GM23338 (cell line): ENCODE measurements around the gene NR2C2AP. TPM values are rescaled to one million over a fixed set of nuclear protein-coding genes. Genes with fewer than 3 reads are reported as not detected.
A peak's percentile ranks its signal among the peaks of the same experiment; 100 is the strongest.

Source experiments
- ATAC-seq: fragments of 200-7000 bp; cut with Tn5 transposase; 3 replicates; pipeline ENCODE4 v1.9.1; 2020
- DNase-seq: peaks from one replicate; pipeline ENCODE4 v3.0.0-alpha.2; 2015; ENCODE audit warnings: low spot score
- H2AFZ ChIP-seq: fragments of 200-600 bp; sonication (generic); 2 replicates; pipeline ENCODE4 v1.8.0; 2016; ENCODE audit warnings: antibody characterized with exemption, mild to moderate bottlenecking, moderate library complexity
- H3F3A ChIP-seq: fragments of 200-600 bp; sonication (generic); replicated peaks from 2 replicates; pipeline ENCODE4 v1.8.0; 2017; ENCODE audit warnings: antibody characterized with exemption, mixed run types, low read depth
- H3K27ac ChIP-seq: fragments of 200-600 bp; sonication (generic); 2 replicates; pipeline ENCODE4 v1.6.1; 2016; ENCODE audit warnings: low read depth
- H3K27me3 ChIP-seq: fragments of 200-600 bp; sonication (generic); 2 replicates; pipeline ENCODE4 v1.8.0; 2016; ENCODE audit warnings: mild to moderate bottlenecking, mixed run types, moderate library complexity; ENCODE audit not compliant: insufficient read depth
- H3K36me3 ChIP-seq: fragments of 200-600 bp; sonication (generic); 2 replicates; pipeline ENCODE4 v1.8.0; 2016; ENCODE audit warnings: mild to moderate bottlenecking; ENCODE audit not compliant: insufficient read depth
- H3K4me1 ChIP-seq: fragments of 200-600 bp; sonication (generic); 2 replicates; pipeline ENCODE4 v1.8.0; 2016; ENCODE audit warnings: mild to moderate bottlenecking, moderate library complexity; ENCODE audit not compliant: insufficient read depth
- H3K4me2 ChIP-seq: fragments of 200-600 bp; sonication (generic); 2 replicates; pipeline ENCODE4 v1.7.1; 2017; ENCODE audit warnings: mixed run types
- H3K4me3 ChIP-seq: fragments of 200-600 bp; sonication (generic); 2 replicates; pipeline ENCODE4 v1.6.1; 2016; ENCODE audit warnings: mixed run types
- H3K79me2 ChIP-seq: fragments of 200-600 bp; sonication (generic); replicated peaks from 2 replicates; pipeline ENCODE4 v1.8.0; 2017; ENCODE audit warnings: mild to moderate bottlenecking; ENCODE audit not compliant: insufficient read depth
- H3K9me2 ChIP-seq: fragments of 200-600 bp; sonication (generic); 2 replicates; pipeline ENCODE4 v1.8.0; 2017; ENCODE audit not compliant: insufficient read depth
- H4K20me1 ChIP-seq: fragments of 200-600 bp; sonication (generic); replicated peaks from 2 replicates; pipeline ENCODE4 v1.8.0; 2017; ENCODE audit warnings: mild to moderate bottlenecking; ENCODE audit not compliant: insufficient read depth
- H3K27ac Mint-ChIP-seq: 2 replicates; pipeline ENCODE4 v1.8.0; 2020; ENCODE audit warnings: inconsistent platforms, mild to moderate bottlenecking, moderate library complexity, mixed read lengths
- H3K27me3 Mint-ChIP-seq: 3 replicates; pipeline ENCODE4 v1.8.0; 2022; ENCODE audit warnings: low read depth, mild to moderate bottlenecking, moderate library complexity, mixed read lengths, inconsistent platforms; ENCODE audit not compliant: insufficient read depth, poor library complexity
- H3K36me3 Mint-ChIP-seq: 3 replicates; pipeline ENCODE4 v1.8.0; 2021; ENCODE audit warnings: low read depth, mild to moderate bottlenecking, inconsistent platforms, moderate library complexity, mixed read lengths
- H3K4me1 Mint-ChIP-seq: 3 replicates; pipeline ENCODE4 v1.8.0; 2020; ENCODE audit warnings: mild to moderate bottlenecking, inconsistent platforms, mixed read lengths
- H3K4me3 Mint-ChIP-seq: 3 replicates; pipeline ENCODE4 v1.8.0; 2021; ENCODE audit warnings: moderate library complexity, mild to moderate bottlenecking, inconsistent platforms, mixed read lengths
- H3K9me3 Mint-ChIP-seq: 3 replicates; pipeline ENCODE4 v1.8.0; 2020; ENCODE audit warnings: moderate library complexity, mild to moderate bottlenecking, inconsistent platforms, mixed read lengths
- CREB1 ChIP-seq: fragments of 250-450 bp; sonication (Bioruptor Pico); IDR thresholded peaks from 2 replicates; pipeline ENCODE4 v1.5.0; 2020; ENCODE audit warnings: low read depth, mild to moderate bottlenecking, moderate library complexity
- EZH2 ChIP-seq: fragments of 200-600 bp; sonication (generic); IDR thresholded peaks from one replicate; pipeline ENCODE4 v1.8.0; 2017; ENCODE audit warnings: antibody characterized with exemption, mild to moderate bottlenecking, low read depth; ENCODE audit not compliant: unreplicated experiment
- EZH2phosphoT487 ChIP-seq: fragments of 200-600 bp; sonication (generic); IDR thresholded peaks from one replicate; pipeline ENCODE4 v1.8.1; 2018; ENCODE audit warnings: antibody characterized with exemption; ENCODE audit not compliant: unreplicated experiment
- JUNB ChIP-seq: IDR thresholded peaks from one replicate; pipeline ENCODE4 v1.6.1; 2016; ENCODE audit warnings: antibody characterized with exemption; ENCODE audit not compliant: unreplicated experiment
- NANOG ChIP-seq: IDR thresholded peaks from 2 replicates; pipeline ENCODE4 v1.6.1; 2016; ENCODE audit warnings: antibody characterized with exemption, borderline replicate concordance
- POLR2AphosphoS5 ChIP-seq: IDR thresholded peaks from 2 replicates; pipeline ENCODE4 v1.6.1; 2016; ENCODE audit warnings: antibody characterized with exemption, low read depth
- STAT1 ChIP-seq: IDR thresholded peaks from one replicate; pipeline ENCODE4 v1.6.1; 2016; ENCODE audit warnings: antibody characterized with exemption; ENCODE audit not compliant: unreplicated experiment
- ZNF114 ChIP-seq: fragments of 250-450 bp; sonication (Bioruptor Pico); IDR thresholded peaks from 2 replicates; pipeline ENCODE4 v1.5.0; 2020; ENCODE audit warnings: mild to moderate bottlenecking, moderate library complexity
- ZNF331 ChIP-seq: fragments of 250-450 bp; sonication (Bioruptor Pico); IDR thresholded peaks from 2 replicates; pipeline ENCODE4 v1.5.0; 2020; ENCODE audit warnings: low read depth, mild to moderate bottlenecking, moderate library complexity
- polyA plus RNA-seq: library from polyadenylated mRNA; unstranded; fragments of >200 nt; fragmentation: Nextera tagmentation; extraction: Ambion mirVana; gene quantifications from 2 replicates; pipeline ENCODE4 v1.2.1, GENCODE V29; 2016
- total RNA-seq: library from RNA; depleted of rRNA; stranded (reverse); fragments of >200 nt; shearing (Covaris generic); gene quantifications from 2 replicates; pipeline ENCODE4 v1.2.3, GENCODE V29; 2014
- TF ChIP-seq, protein P1 (sequence below): IDR thresholded peaks from one replicate; pipeline ENCODE4 v1.6.1; 2018; ENCODE audit warnings: antibody characterized with exemption; ENCODE audit not compliant: unreplicated experiment
- TF ChIP-seq, protein P2 (sequence below): IDR thresholded peaks from 2 replicates; pipeline ENCODE4 v1.6.1; 2016; ENCODE audit warnings: antibody characterized with exemption
- TF ChIP-seq, protein P3 (sequence below), 2 experiments: fragments of 200-600 bp in 1 of 2; sonication (generic) in 1 of 2; conservative IDR thresholded peaks; 2 replicates each; pipeline versions ENCODE4 v1.5.1 to v1.6.1; 2016 to 2017; ENCODE audit warnings: antibody characterized with exemption in 2 of 2, low read depth in 2 of 2, mild to moderate bottlenecking in 2 of 2, moderate library complexity in 1 of 2
- TF ChIP-seq, protein P4 (sequence below): fragments of 250-450 bp; sonication (Bioruptor Pico); IDR thresholded peaks from 2 replicates; pipeline ENCODE4 v1.5.0; 2020; ENCODE audit warnings: mild to moderate bottlenecking, moderate library complexity

The NR2C2AP gene
- total and polyA plus RNA-seq, 2 experiments from 2014 or later, result 14.4 to 25.7 TPM

DNA sequence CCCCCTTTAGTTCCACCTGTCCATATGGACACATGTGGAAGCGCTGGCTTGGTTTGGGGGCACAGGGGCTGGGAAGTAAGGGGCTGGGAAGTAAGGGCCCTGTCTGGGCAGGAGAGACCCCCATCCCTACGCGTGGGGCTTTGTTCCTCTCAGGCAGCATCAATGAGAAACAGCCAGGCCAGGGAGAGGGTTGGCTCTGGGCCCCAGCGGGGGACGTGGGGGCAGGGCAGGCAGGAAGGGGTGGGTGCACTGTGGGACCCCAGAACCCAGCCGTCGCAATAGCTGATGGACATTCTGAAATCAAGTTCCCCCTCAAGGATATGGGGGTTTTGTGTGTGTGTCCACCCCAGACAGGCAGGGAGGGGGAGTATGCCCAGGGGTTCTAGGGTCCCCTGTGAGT is 9.7 kb upstream of the NR2C2AP start:
- H3K27me3 ChIP-seq, result peaks cover 64% of the 10 kb centered on the region
- H4K20me1 ChIP-seq, result peaks cover 3% of the 10 kb centered on the region; the same call in 1 of the 2 replicates

More for the DNA sequence above, 9.7 kb upstream of the NR2C2AP start:
- H2AFZ ChIP-seq, result no peak overlapping the region
- H3K27ac Mint-ChIP-seq, result no peak overlapping the region
- no peaks in the 10 kb centered on the region for H3F3A ChIP-seq
- peaks cover 3% of the 10 kb centered on the region; the same call in 1 of the 2 replicates for H3K4me1 ChIP-seq
- no peak for ATAC-seq
- H3K36me3 Mint-ChIP-seq, result no peaks in the 10 kb centered on the region
- H3K4me3 ChIP-seq, result peak overlapping the region; percentile 78; the same call in 1 of the 2 replicates
- no peaks in the 10 kb centered on the region for H3K36me3 ChIP-seq
- H3K9me2 ChIP-seq, result no peaks in the 10 kb centered on the region
- H3K4me1 Mint-ChIP-seq, result peaks cover 12% of the 10 kb centered on the region
- H3K9me3 Mint-ChIP-seq, result no peaks in the 10 kb centered on the region; the same call in 2 of the 3 replicates
- TF ChIP-seq CREB1 (CRISPR knock-in tag), result no peak
- no peak for TF ChIP-seq JUNB
- TF ChIP-seq, protein P1, sequence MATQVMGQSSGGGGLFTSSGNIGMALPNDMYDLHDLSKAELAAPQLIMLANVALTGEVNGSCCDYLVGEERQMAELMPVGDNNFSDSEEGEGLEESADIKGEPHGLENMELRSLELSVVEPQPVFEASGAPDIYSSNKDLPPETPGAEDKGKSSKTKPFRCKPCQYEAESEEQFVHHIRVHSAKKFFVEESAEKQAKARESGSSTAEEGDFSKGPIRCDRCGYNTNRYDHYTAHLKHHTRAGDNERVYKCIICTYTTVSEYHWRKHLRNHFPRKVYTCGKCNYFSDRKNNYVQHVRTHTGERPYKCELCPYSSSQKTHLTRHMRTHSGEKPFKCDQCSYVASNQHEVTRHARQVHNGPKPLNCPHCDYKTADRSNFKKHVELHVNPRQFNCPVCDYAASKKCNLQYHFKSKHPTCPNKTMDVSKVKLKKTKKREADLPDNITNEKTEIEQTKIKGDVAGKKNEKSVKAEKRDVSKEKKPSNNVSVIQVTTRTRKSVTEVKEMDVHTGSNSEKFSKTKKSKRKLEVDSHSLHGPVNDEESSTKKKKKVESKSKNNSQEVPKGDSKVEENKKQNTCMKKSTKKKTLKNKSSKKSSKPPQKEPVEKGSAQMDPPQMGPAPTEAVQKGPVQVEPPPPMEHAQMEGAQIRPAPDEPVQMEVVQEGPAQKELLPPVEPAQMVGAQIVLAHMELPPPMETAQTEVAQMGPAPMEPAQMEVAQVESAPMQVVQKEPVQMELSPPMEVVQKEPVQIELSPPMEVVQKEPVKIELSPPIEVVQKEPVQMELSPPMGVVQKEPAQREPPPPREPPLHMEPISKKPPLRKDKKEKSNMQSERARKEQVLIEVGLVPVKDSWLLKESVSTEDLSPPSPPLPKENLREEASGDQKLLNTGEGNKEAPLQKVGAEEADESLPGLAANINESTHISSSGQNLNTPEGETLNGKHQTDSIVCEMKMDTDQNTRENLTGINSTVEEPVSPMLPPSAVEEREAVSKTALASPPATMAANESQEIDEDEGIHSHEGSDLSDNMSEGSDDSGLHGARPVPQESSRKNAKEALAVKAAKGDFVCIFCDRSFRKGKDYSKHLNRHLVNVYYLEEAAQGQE, result no peak
- TF ChIP-seq, protein P2, sequence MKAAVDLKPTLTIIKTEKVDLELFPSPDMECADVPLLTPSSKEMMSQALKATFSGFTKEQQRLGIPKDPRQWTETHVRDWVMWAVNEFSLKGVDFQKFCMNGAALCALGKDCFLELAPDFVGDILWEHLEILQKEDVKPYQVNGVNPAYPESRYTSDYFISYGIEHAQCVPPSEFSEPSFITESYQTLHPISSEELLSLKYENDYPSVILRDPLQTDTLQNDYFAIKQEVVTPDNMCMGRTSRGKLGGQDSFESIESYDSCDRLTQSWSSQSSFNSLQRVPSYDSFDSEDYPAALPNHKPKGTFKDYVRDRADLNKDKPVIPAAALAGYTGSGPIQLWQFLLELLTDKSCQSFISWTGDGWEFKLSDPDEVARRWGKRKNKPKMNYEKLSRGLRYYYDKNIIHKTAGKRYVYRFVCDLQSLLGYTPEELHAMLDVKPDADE, result no peak
- TF ChIP-seq POLR2AphosphoS5, result no peak
- no peak for TF ChIP-seq ZNF114 (CRISPR knock-in tag)
- no peak for TF ChIP-seq EZH2
- TF ChIP-seq NANOG, result no peak
- TF ChIP-seq, protein P3, sequence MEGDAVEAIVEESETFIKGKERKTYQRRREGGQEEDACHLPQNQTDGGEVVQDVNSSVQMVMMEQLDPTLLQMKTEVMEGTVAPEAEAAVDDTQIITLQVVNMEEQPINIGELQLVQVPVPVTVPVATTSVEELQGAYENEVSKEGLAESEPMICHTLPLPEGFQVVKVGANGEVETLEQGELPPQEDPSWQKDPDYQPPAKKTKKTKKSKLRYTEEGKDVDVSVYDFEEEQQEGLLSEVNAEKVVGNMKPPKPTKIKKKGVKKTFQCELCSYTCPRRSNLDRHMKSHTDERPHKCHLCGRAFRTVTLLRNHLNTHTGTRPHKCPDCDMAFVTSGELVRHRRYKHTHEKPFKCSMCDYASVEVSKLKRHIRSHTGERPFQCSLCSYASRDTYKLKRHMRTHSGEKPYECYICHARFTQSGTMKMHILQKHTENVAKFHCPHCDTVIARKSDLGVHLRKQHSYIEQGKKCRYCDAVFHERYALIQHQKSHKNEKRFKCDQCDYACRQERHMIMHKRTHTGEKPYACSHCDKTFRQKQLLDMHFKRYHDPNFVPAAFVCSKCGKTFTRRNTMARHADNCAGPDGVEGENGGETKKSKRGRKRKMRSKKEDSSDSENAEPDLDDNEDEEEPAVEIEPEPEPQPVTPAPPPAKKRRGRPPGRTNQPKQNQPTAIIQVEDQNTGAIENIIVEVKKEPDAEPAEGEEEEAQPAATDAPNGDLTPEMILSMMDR (conservative IDR thresholded peaks at IDR 0.05; ENCODE audit: low read depth in 2 of 2), result no peak
- TF ChIP-seq, protein P4, sequence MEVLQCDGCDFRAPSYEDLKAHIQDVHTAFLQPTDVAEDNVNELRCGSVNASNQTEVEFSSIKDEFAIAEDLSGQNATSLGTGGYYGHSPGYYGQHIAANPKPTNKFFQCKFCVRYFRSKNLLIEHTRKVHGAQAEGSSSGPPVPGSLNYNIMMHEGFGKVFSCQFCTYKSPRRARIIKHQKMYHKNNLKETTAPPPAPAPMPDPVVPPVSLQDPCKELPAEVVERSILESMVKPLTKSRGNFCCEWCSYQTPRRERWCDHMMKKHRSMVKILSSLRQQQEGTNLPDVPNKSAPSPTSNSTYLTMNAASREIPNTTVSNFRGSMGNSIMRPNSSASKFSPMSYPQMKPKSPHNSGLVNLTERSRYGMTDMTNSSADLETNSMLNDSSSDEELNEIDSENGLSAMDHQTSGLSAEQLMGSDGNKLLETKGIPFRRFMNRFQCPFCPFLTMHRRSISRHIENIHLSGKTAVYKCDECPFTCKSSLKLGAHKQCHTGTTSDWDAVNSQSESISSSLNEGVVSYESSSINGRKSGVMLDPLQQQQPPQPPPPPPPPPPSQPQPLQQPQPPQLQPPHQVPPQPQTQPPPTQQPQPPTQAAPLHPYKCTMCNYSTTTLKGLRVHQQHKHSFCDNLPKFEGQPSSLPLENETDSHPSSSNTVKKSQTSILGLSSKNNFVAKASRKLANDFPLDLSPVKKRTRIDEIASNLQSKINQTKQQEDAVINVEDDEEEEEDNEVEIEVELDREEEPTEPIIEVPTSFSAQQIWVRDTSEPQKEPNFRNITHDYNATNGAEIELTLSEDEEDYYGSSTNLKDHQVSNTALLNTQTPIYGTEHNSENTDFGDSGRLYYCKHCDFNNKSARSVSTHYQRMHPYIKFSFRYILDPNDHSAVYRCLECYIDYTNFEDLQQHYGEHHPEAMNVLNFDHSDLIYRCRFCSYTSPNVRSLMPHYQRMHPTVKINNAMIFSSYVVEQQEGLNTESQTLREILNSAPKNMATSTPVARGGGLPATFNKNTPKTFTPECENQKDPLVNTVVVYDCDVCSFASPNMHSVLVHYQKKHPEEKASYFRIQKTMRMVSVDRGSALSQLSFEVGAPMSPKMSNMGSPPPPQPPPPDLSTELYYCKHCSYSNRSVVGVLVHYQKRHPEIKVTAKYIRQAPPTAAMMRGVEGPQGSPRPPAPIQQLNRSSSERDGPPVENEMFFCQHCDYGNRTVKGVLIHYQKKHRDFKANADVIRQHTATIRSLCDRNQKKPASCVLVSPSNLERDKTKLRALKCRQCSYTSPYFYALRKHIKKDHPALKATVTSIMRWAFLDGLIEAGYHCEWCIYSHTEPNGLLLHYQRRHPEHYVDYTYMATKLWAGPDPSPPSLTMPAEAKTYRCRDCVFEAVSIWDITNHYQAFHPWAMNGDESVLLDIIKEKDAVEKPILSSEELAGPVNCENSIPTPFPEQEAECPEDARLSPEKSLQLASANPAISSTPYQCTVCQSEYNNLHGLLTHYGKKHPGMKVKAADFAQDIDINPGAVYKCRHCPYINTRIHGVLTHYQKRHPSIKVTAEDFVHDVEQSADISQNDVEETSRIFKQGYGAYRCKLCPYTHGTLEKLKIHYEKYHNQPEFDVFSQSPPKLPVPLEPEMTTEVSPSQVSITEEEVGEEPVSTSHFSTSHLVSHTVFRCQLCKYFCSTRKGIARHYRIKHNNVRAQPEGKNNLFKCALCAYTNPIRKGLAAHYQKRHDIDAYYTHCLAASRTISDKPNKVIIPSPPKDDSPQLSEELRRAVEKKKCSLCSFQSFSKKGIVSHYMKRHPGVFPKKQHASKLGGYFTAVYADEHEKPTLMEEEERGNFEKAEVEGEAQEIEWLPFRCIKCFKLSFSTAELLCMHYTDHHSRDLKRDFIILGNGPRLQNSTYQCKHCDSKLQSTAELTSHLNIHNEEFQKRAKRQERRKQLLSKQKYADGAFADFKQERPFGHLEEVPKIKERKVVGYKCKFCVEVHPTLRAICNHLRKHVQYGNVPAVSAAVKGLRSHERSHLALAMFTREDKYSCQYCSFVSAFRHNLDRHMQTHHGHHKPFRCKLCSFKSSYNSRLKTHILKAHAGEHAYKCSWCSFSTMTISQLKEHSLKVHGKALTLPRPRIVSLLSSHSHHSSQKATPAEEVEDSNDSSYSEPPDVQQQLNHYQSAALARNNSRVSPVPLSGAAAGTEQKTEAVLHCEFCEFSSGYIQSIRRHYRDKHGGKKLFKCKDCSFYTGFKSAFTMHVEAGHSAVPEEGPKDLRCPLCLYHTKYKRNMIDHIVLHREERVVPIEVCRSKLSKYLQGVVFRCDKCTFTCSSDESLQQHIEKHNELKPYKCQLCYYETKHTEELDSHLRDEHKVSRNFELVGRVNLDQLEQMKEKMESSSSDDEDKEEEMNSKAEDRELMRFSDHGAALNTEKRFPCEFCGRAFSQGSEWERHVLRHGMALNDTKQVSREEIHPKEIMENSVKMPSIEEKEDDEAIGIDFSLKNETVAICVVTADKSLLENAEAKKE (CRISPR knock-in tag), result no peak
- TF ChIP-seq EZH2phosphoT487, result no peak
- TF ChIP-seq STAT1, result no peak
- no peak for TF ChIP-seq ZNF331
- H3K79me2 ChIP-seq, result no peaks in the 10 kb centered on the region
- no peak overlapping the region for H3K27ac ChIP-seq
- no peak for DNase-seq
- H3K27me3 Mint-ChIP-seq, result peaks cover 58% of the 10 kb centered on the region
- H3K4me3 Mint-ChIP-seq, result no peak overlapping the region
- peak overlapping the region; percentile 88; the same call in 1 of the 2 replicates for H3K4me2 ChIP-seq
